ENCODE results near the gene POLD3. TPM values are rescaled to one million over a fixed set of nuclear protein-coding genes. Genes with fewer than 3 reads are reported as not detected.

Gene POLD3
- total and polyA plus RNA-seq, 10 of the 15 experiments (the other 5 are each of a cell fraction or from before 2014, with no cell fraction given) = 23.8 to 63.7 (median 38.7) TPM

DNA sequence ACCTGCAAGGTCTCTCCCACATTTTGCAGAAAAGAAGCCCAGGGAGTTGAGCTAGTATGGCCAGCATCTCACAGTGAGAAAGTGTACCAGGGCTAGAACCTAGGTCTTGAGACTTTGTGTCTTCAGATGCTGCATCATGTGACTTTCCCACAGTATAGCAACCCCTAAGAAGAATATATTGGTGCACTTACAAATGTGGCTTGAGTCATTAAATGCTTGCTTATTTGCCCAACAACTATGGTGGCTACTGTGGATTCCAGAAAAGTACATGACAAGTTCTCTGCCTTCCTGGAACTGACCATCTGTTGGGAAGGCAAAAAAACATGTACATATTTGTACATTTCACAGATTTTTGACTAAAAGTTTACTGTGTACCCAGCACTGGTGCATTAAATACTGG, 55.0 kb downstream of the POLD3 start (continued):
- TF ChIP-seq, protein P1, sequence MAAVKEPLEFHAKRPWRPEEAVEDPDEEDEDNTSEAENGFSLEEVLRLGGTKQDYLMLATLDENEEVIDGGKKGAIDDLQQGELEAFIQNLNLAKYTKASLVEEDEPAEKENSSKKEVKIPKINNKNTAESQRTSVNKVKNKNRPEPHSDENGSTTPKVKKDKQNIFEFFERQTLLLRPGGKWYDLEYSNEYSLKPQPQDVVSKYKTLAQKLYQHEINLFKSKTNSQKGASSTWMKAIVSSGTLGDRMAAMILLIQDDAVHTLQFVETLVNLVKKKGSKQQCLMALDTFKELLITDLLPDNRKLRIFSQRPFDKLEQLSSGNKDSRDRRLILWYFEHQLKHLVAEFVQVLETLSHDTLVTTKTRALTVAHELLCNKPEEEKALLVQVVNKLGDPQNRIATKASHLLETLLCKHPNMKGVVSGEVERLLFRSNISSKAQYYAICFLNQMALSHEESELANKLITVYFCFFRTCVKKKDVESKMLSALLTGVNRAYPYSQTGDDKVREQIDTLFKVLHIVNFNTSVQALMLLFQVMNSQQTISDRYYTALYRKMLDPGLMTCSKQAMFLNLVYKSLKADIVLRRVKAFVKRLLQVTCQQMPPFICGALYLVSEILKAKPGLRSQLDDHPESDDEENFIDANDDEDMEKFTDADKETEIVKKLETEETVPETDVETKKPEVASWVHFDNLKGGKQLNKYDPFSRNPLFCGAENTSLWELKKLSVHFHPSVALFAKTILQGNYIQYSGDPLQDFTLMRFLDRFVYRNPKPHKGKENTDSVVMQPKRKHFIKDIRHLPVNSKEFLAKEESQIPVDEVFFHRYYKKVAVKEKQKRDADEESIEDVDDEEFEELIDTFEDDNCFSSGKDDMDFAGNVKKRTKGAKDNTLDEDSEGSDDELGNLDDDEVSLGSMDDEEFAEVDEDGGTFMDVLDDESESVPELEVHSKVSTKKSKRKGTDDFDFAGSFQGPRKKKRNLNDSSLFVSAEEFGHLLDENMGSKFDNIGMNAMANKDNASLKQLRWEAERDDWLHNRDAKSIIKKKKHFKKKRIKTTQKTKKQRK (IDR thresholded peaks at IDR 0.05; ENCODE audit: low read depth, low read length) = no peak

DNA sequence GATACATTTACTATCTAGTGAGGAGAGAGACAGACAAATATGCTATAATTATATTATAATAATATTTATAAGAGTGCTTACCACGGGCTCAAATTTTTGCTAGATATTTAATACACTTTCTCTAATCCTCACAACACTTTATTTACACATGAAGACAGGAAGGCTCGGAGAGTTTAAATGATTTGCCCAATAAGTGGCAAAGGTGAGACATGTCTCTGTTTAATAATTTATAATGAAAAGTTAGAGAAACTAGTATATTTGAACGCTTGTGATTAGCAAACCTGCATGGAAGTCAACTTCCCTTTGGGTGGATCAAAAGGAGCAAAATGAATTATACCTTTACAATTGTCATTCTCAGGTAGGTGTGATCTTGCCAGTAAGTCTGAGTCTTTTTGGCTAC, 55.4 kb downstream of the POLD3 start:
- H3K27me3 ChIP-seq (replicated peaks in 1 of 2; ENCODE audit: control insufficient read depth in 2 of 2, insufficient read depth in 2 of 2, low read length in 1 of 2) = no peaks in the 10 kb centered on the region
- H3K9ac ChIP-seq (ENCODE audit: control insufficient read depth, insufficient read depth, low read length) = no peak overlapping the region
- SMC1A ChIA-PET (ENCODE audit: uncharacterized antibody, unreplicated experiment) = no interaction called here
- intact Hi-C loops (cut with micrococcal nuclease; ENCODE audit: unreplicated experiment) = no loop called here
- peaks cover 0 to 10% of the 10 kb centered on the region in 2 experiments; a peak in 1 of 4 replicates for H3K36me3 ChIP-seq (ENCODE audit: control insufficient read depth in 2 of 2, insufficient read depth in 2 of 2, low read length in 1 of 2)
- H4K20me1 ChIP-seq (ENCODE audit: control insufficient read depth, insufficient read depth) = no peaks in the 10 kb centered on the region
- no peak for FAIRE-seq
- 92% methylated on average over 3 of the region's 3 CpGs for WGBS (ENCODE audit: insufficient coverage, insufficient replicate concordance, low lambda C conversion rate, missing lambda C conversion rate)
- H2AFZ ChIP-seq (ENCODE audit: control insufficient read depth, low read depth, low read length) = no peak overlapping the region
- CTCF ChIA-PET = interaction anchor here (0.6 kb wide), 1 partner anchor 411 kb away, joined by 3 read pairs; no protein-coding TSS in a partner anchor
- H3K4me3 ChIP-seq = no peak overlapping the region
- no TSS peak for BruUV-seq (replicated peaks)
- no peak for ATAC-seq
- POLR2A ChIA-PET = no interaction called here
- no peaks in the 10 kb centered on the region for H3K79me2 ChIP-seq (ENCODE audit: control insufficient read depth, insufficient read depth, low read length)
- H3K27ac ChIP-seq (ENCODE audit: control insufficient read depth, insufficient read depth) = no peak overlapping the region
- H3K4me1 ChIP-seq (ENCODE audit: control insufficient read depth, insufficient read depth, low read length) = no peaks in the 10 kb centered on the region
- no peaks in the 10 kb centered on the region for H3K9me3 ChIP-seq (replicated peaks; ENCODE audit: control insufficient read depth, insufficient read depth, low read length)
- H3K4me2 ChIP-seq (ENCODE audit: control insufficient read depth, insufficient read depth) = no peak overlapping the region
- no peak for DNase-seq (ENCODE audit: low read depth, low spot score)
- RAD21 ChIA-PET (ENCODE audit: unreplicated experiment) = no interaction called here
- in situ Hi-C loops (cut with MboI) = no loop called here
- TF ChIP-seq CEBPB (IDR thresholded peaks at IDR 0.05; ENCODE audit: borderline replicate concordance in 1 of 2, low read depth in 2 of 2, low read length in 2 of 2) (no peak), ATF7 (IDR thresholded peaks at IDR 0.05; ENCODE audit: low read depth) (no peak), RFX5 (IDR thresholded peaks at IDR 0.05; ENCODE audit: low read depth, low read length) (no peak), SIX5 (IDR thresholded peaks at IDR 0.05; ENCODE audit: low read depth, low read length, severe bottlenecking) (no peak), NR2F1 (conservative IDR thresholded peaks at IDR 0.05) (no peak), NFYA (IDR thresholded peaks at IDR 0.05; ENCODE audit: borderline replicate concordance, low read depth, low read length) (no peak), RBBP5 (conservative IDR thresholded peaks at IDR 0.05) (no peak), RUNX3 (IDR thresholded peaks at IDR 0.05; ENCODE audit: low read length) (no peak)
- TF ChIP-seq, protein P2, sequence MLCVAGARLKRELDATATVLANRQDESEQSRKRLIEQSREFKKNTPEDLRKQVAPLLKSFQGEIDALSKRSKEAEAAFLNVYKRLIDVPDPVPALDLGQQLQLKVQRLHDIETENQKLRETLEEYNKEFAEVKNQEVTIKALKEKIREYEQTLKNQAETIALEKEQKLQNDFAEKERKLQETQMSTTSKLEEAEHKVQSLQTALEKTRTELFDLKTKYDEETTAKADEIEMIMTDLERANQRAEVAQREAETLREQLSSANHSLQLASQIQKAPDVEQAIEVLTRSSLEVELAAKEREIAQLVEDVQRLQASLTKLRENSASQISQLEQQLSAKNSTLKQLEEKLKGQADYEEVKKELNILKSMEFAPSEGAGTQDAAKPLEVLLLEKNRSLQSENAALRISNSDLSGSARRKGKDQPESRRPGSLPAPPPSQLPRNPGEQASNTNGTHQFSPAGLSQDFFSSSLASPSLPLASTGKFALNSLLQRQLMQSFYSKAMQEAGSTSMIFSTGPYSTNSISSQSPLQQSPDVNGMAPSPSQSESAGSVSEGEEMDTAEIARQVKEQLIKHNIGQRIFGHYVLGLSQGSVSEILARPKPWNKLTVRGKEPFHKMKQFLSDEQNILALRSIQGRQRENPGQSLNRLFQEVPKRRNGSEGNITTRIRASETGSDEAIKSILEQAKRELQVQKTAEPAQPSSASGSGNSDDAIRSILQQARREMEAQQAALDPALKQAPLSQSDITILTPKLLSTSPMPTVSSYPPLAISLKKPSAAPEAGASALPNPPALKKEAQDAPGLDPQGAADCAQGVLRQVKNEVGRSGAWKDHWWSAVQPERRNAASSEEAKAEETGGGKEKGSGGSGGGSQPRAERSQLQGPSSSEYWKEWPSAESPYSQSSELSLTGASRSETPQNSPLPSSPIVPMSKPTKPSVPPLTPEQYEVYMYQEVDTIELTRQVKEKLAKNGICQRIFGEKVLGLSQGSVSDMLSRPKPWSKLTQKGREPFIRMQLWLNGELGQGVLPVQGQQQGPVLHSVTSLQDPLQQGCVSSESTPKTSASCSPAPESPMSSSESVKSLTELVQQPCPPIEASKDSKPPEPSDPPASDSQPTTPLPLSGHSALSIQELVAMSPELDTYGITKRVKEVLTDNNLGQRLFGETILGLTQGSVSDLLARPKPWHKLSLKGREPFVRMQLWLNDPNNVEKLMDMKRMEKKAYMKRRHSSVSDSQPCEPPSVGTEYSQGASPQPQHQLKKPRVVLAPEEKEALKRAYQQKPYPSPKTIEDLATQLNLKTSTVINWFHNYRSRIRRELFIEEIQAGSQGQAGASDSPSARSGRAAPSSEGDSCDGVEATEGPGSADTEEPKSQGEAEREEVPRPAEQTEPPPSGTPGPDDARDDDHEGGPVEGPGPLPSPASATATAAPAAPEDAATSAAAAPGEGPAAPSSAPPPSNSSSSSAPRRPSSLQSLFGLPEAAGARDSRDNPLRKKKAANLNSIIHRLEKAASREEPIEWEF (IDR thresholded peaks at IDR 0.05; ENCODE audit: insufficient replicate concordance, low read depth, low read length) = no peak
- TF ChIP-seq, protein P3, sequence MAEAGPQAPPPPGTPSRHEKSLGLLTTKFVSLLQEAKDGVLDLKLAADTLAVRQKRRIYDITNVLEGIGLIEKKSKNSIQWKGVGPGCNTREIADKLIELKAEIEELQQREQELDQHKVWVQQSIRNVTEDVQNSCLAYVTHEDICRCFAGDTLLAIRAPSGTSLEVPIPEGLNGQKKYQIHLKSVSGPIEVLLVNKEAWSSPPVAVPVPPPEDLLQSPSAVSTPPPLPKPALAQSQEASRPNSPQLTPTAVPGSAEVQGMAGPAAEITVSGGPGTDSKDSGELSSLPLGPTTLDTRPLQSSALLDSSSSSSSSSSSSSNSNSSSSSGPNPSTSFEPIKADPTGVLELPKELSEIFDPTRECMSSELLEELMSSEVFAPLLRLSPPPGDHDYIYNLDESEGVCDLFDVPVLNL (IDR thresholded peaks at IDR 0.05; ENCODE audit: low read depth, low read length) = no peak
